Osteocyte (in vitro differentiated cells): ENCODE measurements around the gene HMGB3. TPM values are rescaled to one million over a fixed set of nuclear protein-coding genes. Genes with fewer than 3 reads are reported as not detected.

ENCODE experiments used
- DNase-seq: peaks from one replicate; pipeline ENCODE4 v3.0.0; 2021; ENCODE audit warnings: mixed read lengths; ENCODE audit not compliant: unreplicated experiment; ENCODE audit errors: extremely low spot score
- H3K27ac Mint-ChIP-seq: one replicate; pipeline ENCODE4 v1.8.0; 2021; ENCODE audit warnings: mild to moderate bottlenecking, mixed read lengths; ENCODE audit not compliant: unreplicated experiment
- H3K27me3 Mint-ChIP-seq: one replicate; pipeline ENCODE4 v1.8.0; 2021; ENCODE audit warnings: mixed read lengths; ENCODE audit not compliant: unreplicated experiment
- H3K36me3 Mint-ChIP-seq: one replicate; pipeline ENCODE4 v1.8.0; 2021; ENCODE audit warnings: mixed read lengths; ENCODE audit not compliant: unreplicated experiment
- H3K4me1 Mint-ChIP-seq: one replicate; pipeline ENCODE4 v1.8.0; 2021; ENCODE audit warnings: mixed read lengths; ENCODE audit not compliant: unreplicated experiment
- H3K4me3 Mint-ChIP-seq: one replicate; pipeline ENCODE4 v1.8.0; 2021; ENCODE audit warnings: mild to moderate bottlenecking, moderate library complexity, mixed read lengths; ENCODE audit not compliant: unreplicated experiment
- H3K9me3 Mint-ChIP-seq: one replicate; pipeline ENCODE4 v1.8.0; 2021; ENCODE audit warnings: mixed read lengths; ENCODE audit not compliant: unreplicated experiment
- total RNA-seq: library from RNA; stranded (reverse); gene quantifications from 2 replicates; pipeline ENCODE4 v1.2.1, GENCODE V29; 2021
- TF ChIP-seq, protein P1 (sequence below): fragments of 200-600 bp; sonication (generic); IDR thresholded peaks from 2 replicates; pipeline ENCODE4 v1.5.0; 2021; ENCODE audit warnings: antibody characterized with exemption, mild to moderate bottlenecking, moderate library complexity

Gene HMGB3
- total RNA-seq, 1 donor from 2014 or later: 26.8 TPM

DNA sequence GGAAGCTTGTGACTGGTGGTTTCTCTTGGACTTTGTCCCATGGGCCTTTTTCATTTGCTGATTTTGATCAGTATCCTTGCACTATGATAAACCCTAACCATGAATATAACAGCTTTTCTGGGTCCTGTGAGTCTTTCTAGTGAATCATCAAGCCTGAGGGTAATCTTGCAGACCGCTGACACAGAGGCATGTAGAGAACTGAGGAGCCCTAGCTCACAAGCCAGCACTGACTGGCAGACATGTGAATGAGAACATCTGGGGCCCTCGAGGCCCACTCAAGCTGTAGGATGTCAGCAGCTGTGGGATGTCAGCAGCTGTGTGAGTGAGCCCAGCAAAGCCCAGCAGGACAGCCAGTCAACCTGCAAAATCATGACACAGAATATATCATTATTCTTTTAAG lies 36.7 kb downstream of the HMGB3 start:
- no peak for DNase-seq
- no peaks in the 10 kb centered on the region for H3K27me3 Mint-ChIP-seq
- TF ChIP-seq, protein P1, sequence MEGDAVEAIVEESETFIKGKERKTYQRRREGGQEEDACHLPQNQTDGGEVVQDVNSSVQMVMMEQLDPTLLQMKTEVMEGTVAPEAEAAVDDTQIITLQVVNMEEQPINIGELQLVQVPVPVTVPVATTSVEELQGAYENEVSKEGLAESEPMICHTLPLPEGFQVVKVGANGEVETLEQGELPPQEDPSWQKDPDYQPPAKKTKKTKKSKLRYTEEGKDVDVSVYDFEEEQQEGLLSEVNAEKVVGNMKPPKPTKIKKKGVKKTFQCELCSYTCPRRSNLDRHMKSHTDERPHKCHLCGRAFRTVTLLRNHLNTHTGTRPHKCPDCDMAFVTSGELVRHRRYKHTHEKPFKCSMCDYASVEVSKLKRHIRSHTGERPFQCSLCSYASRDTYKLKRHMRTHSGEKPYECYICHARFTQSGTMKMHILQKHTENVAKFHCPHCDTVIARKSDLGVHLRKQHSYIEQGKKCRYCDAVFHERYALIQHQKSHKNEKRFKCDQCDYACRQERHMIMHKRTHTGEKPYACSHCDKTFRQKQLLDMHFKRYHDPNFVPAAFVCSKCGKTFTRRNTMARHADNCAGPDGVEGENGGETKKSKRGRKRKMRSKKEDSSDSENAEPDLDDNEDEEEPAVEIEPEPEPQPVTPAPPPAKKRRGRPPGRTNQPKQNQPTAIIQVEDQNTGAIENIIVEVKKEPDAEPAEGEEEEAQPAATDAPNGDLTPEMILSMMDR: no peak
- H3K9me3 Mint-ChIP-seq: peaks cover 4% of the 10 kb centered on the region
- no peak overlapping the region for H3K4me3 Mint-ChIP-seq
- no peaks in the 10 kb centered on the region for H3K36me3 Mint-ChIP-seq
- H3K27ac Mint-ChIP-seq: no peak overlapping the region
- H3K4me1 Mint-ChIP-seq: no peaks in the 10 kb centered on the region

DNA sequence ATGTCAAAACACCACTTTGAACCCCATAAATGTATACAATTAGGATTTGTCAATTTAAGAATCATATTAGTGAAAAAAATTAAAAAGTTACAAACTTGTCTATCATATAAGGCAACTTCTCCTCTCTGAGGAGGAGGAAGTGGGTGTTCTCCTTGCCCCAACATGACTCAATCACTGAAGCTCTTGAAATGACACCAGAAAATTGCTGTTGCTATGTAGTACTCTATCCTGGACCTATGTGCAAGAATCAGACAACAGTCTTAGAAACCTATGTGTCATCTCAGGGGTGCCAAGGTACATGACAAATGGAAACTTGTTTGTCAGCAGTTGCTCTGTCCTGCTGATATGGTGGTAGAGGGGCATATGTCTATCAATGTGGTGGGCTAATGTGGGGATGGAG lies 47.7 kb downstream of the HMGB3 start:
- no peak for DNase-seq
- no peaks in the 10 kb centered on the region for H3K4me1 Mint-ChIP-seq
- no peak overlapping the region for H3K4me3 Mint-ChIP-seq
- H3K36me3 Mint-ChIP-seq: no peaks in the 10 kb centered on the region
- peaks cover 5% of the 10 kb centered on the region for H3K27me3 Mint-ChIP-seq
- H3K27ac Mint-ChIP-seq: no peak overlapping the region
- TF ChIP-seq, protein P1: no peak
- H3K9me3 Mint-ChIP-seq: no peaks in the 10 kb centered on the region

DNA sequence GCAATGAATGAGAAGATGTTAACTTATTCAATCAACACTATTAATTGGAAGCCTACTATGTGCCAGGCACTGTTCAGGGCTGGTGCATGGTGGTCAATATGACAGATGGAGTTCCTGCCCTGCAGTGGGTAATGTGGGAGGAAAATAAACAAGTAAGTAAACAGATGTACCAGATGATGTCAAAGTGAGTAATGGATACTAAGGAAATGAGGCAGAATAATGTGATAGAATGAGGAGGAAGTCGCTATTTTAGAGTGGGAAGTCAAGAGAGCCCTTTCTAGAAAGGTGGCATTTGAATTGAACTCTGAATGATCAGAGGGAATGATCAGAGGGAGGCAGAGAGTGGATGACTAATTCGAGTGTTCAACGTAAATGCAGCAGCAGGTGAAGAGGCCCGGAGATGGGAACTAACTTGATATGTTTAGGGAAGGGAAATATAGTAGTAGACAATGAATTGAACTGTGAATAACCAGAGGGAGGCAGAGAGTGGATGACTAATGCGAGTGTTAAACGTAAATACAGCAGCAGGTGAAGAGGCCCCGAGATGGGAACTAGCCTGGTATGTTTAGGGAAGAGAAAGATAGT lies 48.3 kb downstream of the HMGB3 start:
- Mint-ChIP-seq H3K4me1 (no peaks in the 10 kb centered on the region), H3K36me3 (no peaks in the 10 kb centered on the region), H3K27ac (no peak overlapping the region), H3K9me3 (no peaks in the 10 kb centered on the region), H3K27me3 (peaks cover 5% of the 10 kb centered on the region), H3K4me3 (no peak overlapping the region)
- TF ChIP-seq, protein P1: no peak
- DNase-seq: no peak

DNA sequence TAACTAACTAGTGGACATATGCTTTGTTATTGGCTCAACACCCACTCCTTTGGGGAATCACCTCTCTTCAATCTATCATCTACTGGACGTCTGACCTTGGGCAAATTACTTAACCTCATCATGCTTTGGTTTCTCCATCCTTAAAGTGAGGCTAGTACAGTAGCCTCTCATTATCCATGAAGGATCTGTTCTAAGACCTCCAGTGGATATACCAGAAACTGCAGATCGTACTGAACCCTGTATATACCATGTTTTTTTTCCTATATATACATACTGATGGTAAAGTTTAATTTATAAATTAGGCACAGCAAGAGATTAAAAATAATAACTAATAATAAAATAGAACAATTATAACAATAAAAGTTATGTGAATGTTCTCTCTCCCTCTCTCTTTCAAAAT lies 56.2 kb downstream of the HMGB3 start:
- Mint-ChIP-seq H3K27ac (no peak overlapping the region), H3K27me3 (peaks cover 2% of the 10 kb centered on the region), H3K4me1 (no peaks in the 10 kb centered on the region), H3K36me3 (no peaks in the 10 kb centered on the region), H3K9me3 (peaks cover 9% of the 10 kb centered on the region), H3K4me3 (no peak overlapping the region)
- no peak for DNase-seq
- TF ChIP-seq, protein P1: no peak

Other genes with a start within 250 kb of the HMGB3 start
- 61.9 and 66.3 TPM in 2 replicates for gene CD99L2, start 84.7 kb upstream of the HMGB3 start, total RNA-seq
- gene GPR50, start 193.2 kb downstream of the HMGB3 start, total RNA-seq: not detected in 2 replicates